Measurements from ENCODE around the gene CCDC191. TPM values are rescaled to one million over a fixed set of nuclear protein-coding genes. Genes with fewer than 3 reads are reported as not detected.

Gene CCDC191, protein sequence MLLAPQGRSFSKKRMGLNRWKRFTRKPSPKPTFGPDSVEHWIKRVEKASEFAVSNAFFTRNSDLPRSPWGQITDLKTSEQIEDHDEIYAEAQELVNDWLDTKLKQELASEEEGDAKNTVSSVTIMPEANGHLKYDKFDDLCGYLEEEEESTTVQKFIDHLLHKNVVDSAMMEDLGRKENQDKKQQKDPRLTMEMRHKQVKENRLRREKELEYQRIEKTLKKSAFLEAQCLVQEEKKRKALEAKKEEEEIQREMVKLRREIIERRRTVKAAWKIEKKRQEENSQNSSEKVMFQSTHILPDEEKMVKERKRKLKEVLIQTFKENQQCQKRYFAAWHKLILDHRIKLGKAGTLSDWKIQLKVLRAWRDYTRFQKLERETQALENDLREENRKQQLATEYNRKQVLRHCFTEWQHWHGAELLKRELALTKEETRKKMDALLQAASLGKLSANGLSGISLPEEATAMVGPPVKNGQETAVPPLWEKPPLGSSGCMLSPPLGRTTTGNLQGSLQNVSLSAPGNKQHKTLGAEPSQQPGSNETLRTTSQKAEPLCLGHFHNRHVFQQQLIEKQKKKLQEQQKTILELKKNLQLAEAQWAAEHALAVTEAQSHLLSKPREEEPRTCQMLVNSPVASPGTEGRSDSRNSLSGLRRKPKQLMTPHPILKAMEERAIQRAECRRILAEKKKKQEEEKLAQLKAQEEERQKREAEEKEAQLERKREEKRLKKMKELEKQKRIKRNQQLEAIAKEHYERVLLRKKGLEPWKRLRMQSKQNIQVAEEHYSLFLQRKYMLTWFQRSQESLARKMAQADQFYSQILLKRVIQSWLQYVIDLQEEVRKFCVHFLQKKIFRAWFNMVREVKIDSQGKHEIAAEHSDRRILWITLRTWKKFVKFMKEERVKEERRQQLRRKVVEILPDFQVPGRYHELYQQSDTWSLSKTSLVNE
- polyA plus RNA-seq, result 1 to 10 TPM in 3 of 4 donors, under 1 TPM in 1; 0.54 to 8.8 (median 1.7) TPM
- long read RNA-seq, donor 1, result 0 reads
- long read RNA-seq, donor 2, result 0 reads
- long read RNA-seq, donor 3, result 0 reads
- long read RNA-seq, donor 4, result 0 reads
- long read RNA-seq, donor 5, partial matches to known transcripts, result 0 of 2 reads
- long read RNA-seq, donor 5, other reads (novel, unspliced or antisense), result 0 of 2 reads
- long read RNA-seq, donor 6, result 0 reads
- long read RNA-seq, donor 7, result 0 reads
- long read RNA-seq, donor 8, result 0 reads
- long read RNA-seq, donor 9, result 0 reads
- long read RNA-seq, donor 10, result 0 reads

DNA sequence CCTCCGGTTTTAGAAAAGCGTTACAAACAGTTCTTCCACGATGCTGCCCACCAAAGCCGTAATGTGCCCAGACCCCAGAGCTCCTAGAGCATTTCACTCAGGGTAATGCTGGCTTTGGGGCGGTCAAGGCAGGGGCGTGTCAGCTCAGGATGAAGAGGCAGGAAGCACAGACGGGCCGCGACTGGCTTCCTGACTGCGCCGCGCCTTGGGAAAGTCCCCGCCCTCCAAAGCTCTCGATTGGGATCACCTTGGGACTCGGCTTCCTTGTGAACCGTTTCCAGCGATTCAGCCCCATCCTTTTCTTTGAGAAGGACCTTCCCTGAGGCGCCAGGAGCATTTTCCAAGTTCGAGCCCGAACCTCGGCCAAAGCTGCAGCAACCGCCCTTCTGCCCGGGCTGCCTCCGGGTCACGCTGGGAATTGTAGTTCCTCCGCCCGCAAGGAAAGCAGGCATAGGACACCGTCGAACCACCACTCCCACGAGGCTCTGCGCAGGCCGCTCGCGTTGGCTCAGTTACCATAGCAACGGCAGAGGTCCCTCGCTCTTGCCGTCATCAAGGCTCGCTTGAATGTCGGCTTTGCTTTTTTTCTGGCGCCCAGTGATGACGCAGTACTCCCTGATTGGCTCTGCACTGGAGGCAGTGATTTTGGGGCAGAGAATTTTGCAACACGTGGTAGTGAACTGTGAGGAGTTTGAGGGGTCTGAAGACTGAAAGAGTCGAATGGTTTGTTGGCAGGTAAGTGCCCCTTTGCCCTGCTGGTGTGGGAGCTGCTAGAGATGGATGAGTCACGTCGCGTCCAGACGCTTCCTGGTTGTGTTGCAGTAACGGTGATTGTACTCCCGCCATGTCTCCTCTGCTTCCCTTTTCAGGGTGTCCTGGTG lies at the start of gene CCDC191, which contains the start of gene QTRT2:
Gene CCDC191, minus strand, starts transcription at position 397 of the 881 bp plus-strand sequence. Its CDS starts 60 bp downstream, at position 337.
Gene QTRT2, plus strand, starts transcription at position 608 of the 881 bp plus-strand sequence. CDS start 8,521 bp downstream, outside the sequence.
- Histone ChIP-seq H3K4me1 (ENCODE audit: control insufficient read depth in 3 of 3, insufficient read depth in 2 of 3, low read depth in 1 of 3, low read length in 2 of 3) (peaks cover 0 to 6% (median 4%) of the 10 kb centered on the region in 3 donors), H3K27ac (ENCODE audit: low read depth in 1 of 3, low read length in 2 of 3) (peak within 1 kb of the TSS; percentile 74 to 86 (median 86)), H3K27me3 (ENCODE audit: control insufficient read depth in 3 of 3, insufficient read depth in 3 of 3, low read length in 3 of 3) (no peaks in the 10 kb centered on the region), H3K4me3 (ENCODE audit: low read depth in 1 of 3, low read length in 3 of 3) (peak within 1 kb of the TSS; percentile 55 to 69 (median 62)), H3K9me3 (ENCODE audit: control insufficient read depth in 2 of 2, insufficient read depth in 1 of 2, low read depth in 1 of 2, low read length in 1 of 2) (no peaks in the 10 kb centered on the region), H3K36me3 (ENCODE audit: control insufficient read depth in 3 of 3, insufficient read depth in 2 of 3, low read depth in 1 of 3, low read length in 3 of 3) (peaks cover 0 to 2% (median 0%) of the 10 kb centered on the region in 3 donors)
- WGBS, 3 donors, result 0% methylated on average over 49 of the region's 49 CpGs
- DNase-seq (peak; percentile 100), FAIRE-seq (peak; percentile 64)

DNA sequence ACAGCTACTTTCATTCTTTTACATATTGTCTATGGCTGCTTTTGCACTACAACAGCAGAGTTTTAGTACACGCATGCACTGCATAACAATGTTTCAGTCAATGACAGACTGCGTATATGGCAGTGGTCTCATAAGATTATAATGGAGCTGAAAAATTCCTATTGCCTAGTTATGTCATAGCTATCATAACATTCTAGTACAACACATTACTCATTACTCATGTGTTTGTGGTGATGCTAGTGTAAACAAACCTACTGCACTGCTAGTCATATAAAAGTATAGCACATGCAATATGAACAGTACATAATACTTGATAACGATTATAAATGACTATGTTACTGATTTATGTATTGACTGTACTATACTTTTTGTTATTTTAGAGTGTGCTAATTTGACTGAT lies 48.1 kb upstream of the CCDC191 start:
- WGBS, 3 donors, result 78 to 90% (median 81%) methylated on average over 3 of the region's 3 CpGs
- no peaks in the 10 kb centered on the region for H3K9me3 ChIP-seq (ENCODE audit: control insufficient read depth in 2 of 2, insufficient read depth in 1 of 2, low read depth in 1 of 2, low read length in 1 of 2)
- H3K27ac ChIP-seq (ENCODE audit: low read depth in 1 of 3, low read length in 2 of 3), result no peak overlapping the region
- DNase-seq (no peak), FAIRE-seq (no peak)
- no peaks in the 10 kb centered on the region for H3K36me3 ChIP-seq (ENCODE audit: control insufficient read depth in 3 of 3, insufficient read depth in 2 of 3, low read depth in 1 of 3, low read length in 3 of 3)
- no peaks in the 10 kb centered on the region for H3K27me3 ChIP-seq (ENCODE audit: control insufficient read depth in 3 of 3, insufficient read depth in 3 of 3, low read length in 3 of 3)
- no peaks in the 10 kb centered on the region for H3K4me1 ChIP-seq (ENCODE audit: control insufficient read depth in 3 of 3, insufficient read depth in 2 of 3, low read depth in 1 of 3, low read length in 2 of 3)
- no peak overlapping the region for H3K4me3 ChIP-seq (ENCODE audit: low read depth in 1 of 3, low read length in 3 of 3)

DNA sequence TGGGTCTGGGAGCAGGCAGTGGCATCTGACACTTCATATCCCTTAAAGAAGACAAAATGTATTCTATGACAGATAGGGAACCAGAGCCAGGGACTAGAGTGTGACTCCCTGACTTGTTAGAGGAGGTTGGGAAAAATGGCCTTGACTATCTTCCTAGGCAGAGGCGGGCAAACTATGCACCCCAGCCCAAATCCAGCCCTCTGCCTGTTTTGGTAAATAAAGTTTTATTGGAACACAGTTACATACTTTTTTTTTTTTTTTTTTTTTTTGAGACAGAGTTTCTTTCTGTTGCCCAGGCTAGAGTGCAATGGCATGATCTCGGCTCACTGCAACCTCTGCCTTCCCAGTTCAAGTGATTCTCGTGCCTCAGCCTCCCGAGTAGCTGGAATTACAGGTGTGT lies 47.5 kb upstream of the CCDC191 start:
- Histone ChIP-seq H3K4me1 (ENCODE audit: control insufficient read depth in 3 of 3, insufficient read depth in 2 of 3, low read depth in 1 of 3, low read length in 2 of 3) (no peaks in the 10 kb centered on the region), H3K9me3 (ENCODE audit: control insufficient read depth in 2 of 2, insufficient read depth in 1 of 2, low read depth in 1 of 2, low read length in 1 of 2) (no peaks in the 10 kb centered on the region), H3K27ac (ENCODE audit: low read depth in 1 of 3, low read length in 2 of 3) (no peak overlapping the region), H3K36me3 (ENCODE audit: control insufficient read depth in 3 of 3, insufficient read depth in 2 of 3, low read depth in 1 of 3, low read length in 3 of 3) (no peaks in the 10 kb centered on the region), H3K4me3 (ENCODE audit: low read depth in 1 of 3, low read length in 3 of 3) (no peak overlapping the region), H3K27me3 (ENCODE audit: control insufficient read depth in 3 of 3, insufficient read depth in 3 of 3, low read length in 3 of 3) (no peaks in the 10 kb centered on the region)
- FAIRE-seq (no peak), DNase-seq (no peak)
- WGBS, 3 donors, result 79 to 87% (median 84%) methylated on average over 4 of the region's 4 CpGs

DNA sequence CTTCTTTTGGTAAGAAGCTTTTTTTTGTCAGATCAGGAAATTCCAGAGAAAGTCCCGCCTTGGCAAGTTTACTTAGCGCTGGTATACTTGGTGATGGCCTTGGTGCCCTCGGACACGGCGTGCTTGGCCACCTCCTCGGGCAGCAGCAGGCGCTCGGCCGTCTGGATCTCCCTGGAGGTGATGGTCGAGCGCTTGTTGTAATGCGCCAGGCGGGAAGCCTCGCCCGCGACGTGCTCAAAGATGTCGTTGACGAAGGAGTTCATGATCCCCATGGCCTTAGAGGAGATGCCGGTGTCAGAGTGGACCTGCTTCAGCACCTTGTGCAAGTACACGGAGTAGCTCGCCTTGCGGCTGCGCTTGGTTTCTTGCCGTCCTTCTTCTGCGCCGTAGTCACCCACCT lies 46.9 kb upstream of the CCDC191 start:
- DNase-seq (no peak), FAIRE-seq (no peak)
- Histone ChIP-seq H3K4me3 (ENCODE audit: low read depth in 1 of 3, low read length in 3 of 3) (no peak overlapping the region), H3K27me3 (ENCODE audit: control insufficient read depth in 3 of 3, insufficient read depth in 3 of 3, low read length in 3 of 3) (no peaks in the 10 kb centered on the region), H3K36me3 (ENCODE audit: control insufficient read depth in 3 of 3, insufficient read depth in 2 of 3, low read depth in 1 of 3, low read length in 3 of 3) (no peaks in the 10 kb centered on the region), H3K4me1 (ENCODE audit: control insufficient read depth in 3 of 3, insufficient read depth in 2 of 3, low read depth in 1 of 3, low read length in 2 of 3) (no peaks in the 10 kb centered on the region), H3K9me3 (ENCODE audit: control insufficient read depth in 2 of 2, insufficient read depth in 1 of 2, low read depth in 1 of 2, low read length in 1 of 2) (no peaks in the 10 kb centered on the region), H3K27ac (ENCODE audit: low read depth in 1 of 3, low read length in 2 of 3) (no peak overlapping the region)
- 94% methylated on average over 27 of the region's 27 CpGs for WGBS, 3 donors

DNA sequence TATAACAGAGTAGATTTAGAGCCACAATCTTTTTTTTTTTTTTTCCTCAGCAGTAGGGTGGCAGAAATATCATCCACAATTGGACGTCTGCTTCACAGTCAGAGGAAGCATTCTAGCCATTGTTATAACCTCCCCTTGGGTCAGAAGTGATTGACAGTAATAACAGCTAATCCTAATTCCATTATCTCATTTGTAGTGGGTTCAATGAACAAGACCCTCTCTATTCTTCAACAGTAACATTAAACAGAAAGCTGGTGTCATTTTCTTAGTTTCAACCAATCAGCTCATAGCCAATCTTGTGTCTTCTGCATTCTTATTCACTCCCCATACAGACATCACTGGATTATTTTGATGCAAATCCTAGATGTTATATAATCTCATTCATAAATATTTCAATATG lies 44.8 kb upstream of the CCDC191 start:
- no peak for DNase-seq
- WGBS, 3 donors, result 55 to 62% (median 61%) methylated on average over 1 of the region's 1 CpG
- Histone ChIP-seq H3K27ac (ENCODE audit: low read depth in 1 of 3, low read length in 2 of 3) (no peak overlapping the region), H3K27me3 (ENCODE audit: control insufficient read depth in 3 of 3, insufficient read depth in 3 of 3, low read length in 3 of 3) (no peaks in the 10 kb centered on the region), H3K4me1 (ENCODE audit: control insufficient read depth in 3 of 3, insufficient read depth in 2 of 3, low read depth in 1 of 3, low read length in 2 of 3) (no peaks in the 10 kb centered on the region), H3K36me3 (ENCODE audit: control insufficient read depth in 3 of 3, insufficient read depth in 2 of 3, low read depth in 1 of 3, low read length in 3 of 3) (no peaks in the 10 kb centered on the region), H3K9me3 (ENCODE audit: control insufficient read depth in 2 of 2, insufficient read depth in 1 of 2, low read depth in 1 of 2, low read length in 1 of 2) (no peaks in the 10 kb centered on the region), H3K4me3 (ENCODE audit: low read depth in 1 of 3, low read length in 3 of 3) (no peak overlapping the region)
- no peak for FAIRE-seq

DNA sequence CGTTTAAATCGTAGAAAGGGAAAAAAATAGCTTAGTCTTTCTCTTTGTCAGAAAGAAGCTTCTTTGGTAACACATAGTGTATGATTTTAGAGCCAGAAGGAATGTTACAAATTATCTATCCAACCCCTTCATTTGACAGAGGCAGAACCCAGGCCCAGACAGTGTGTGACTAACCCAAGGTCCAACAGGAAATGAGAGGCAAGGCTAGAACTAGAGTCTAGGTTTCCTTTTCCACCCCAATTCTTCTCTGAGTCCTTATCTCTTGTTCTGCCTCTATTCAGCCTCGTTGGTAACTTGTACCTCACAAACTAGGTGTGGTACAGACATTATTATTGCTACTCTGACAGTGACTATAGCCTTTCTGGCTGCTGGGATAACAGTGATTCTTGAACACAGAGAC lies 39.5 kb upstream of the CCDC191 start:
- no peaks in the 10 kb centered on the region for H3K4me1 ChIP-seq (ENCODE audit: control insufficient read depth in 3 of 3, insufficient read depth in 2 of 3, low read depth in 1 of 3, low read length in 2 of 3)
- no peak for FAIRE-seq
- DNase-seq, result no peak

DNA sequence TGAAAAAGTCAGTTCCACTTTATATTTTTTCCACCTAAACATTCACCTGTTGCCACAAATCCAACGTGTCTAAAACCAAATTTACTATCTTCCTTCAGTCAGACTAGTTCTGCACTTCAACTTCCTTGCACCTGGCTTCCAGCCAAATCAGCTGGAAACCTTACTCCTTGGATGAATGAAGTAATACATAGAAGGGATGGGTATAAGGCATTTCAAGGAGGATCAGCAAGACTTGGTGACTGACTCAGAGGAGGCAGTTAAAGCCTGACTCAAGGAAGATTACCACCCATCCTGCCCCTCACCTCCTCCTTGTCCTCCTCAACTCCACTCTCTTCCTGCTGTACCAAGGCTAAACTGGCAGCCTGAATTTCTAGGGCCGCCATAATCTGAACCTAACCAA lies 37.3 kb upstream of the CCDC191 start:
- Histone ChIP-seq H3K4me1 (ENCODE audit: control insufficient read depth in 3 of 3, insufficient read depth in 2 of 3, low read depth in 1 of 3, low read length in 2 of 3) (no peaks in the 10 kb centered on the region), H3K27me3 (ENCODE audit: control insufficient read depth in 3 of 3, insufficient read depth in 3 of 3, low read length in 3 of 3) (no peaks in the 10 kb centered on the region), H3K27ac (ENCODE audit: low read depth in 1 of 3, low read length in 2 of 3) (no peak overlapping the region), H3K4me3 (ENCODE audit: low read depth in 1 of 3, low read length in 3 of 3) (no peak overlapping the region), H3K36me3 (ENCODE audit: control insufficient read depth in 3 of 3, insufficient read depth in 2 of 3, low read depth in 1 of 3, low read length in 3 of 3) (no peaks in the 10 kb centered on the region), H3K9me3 (ENCODE audit: control insufficient read depth in 2 of 2, insufficient read depth in 1 of 2, low read depth in 1 of 2, low read length in 1 of 2) (peaks cover 0 to 3% of the 10 kb centered on the region in 2 donors)
- 47 to 55% (median 50%) methylated on average over 2 of the region's 2 CpGs for WGBS, 3 donors
- DNase-seq (peak; percentile 11 to 36), FAIRE-seq (no peak)

More for the DNA sequence above, 39.5 kb upstream of the CCDC191 start:
- 55 to 72% (median 64%) methylated on average over 3 of the region's 3 CpGs for WGBS, 3 donors
- Histone ChIP-seq H3K4me3 (ENCODE audit: low read depth in 1 of 3, low read length in 3 of 3) (no peak overlapping the region), H3K27me3 (ENCODE audit: control insufficient read depth in 3 of 3, insufficient read depth in 3 of 3, low read length in 3 of 3) (no peaks in the 10 kb centered on the region), H3K36me3 (ENCODE audit: control insufficient read depth in 3 of 3, insufficient read depth in 2 of 3, low read depth in 1 of 3, low read length in 3 of 3) (no peaks in the 10 kb centered on the region), H3K9me3 (ENCODE audit: control insufficient read depth in 2 of 2, insufficient read depth in 1 of 2, low read depth in 1 of 2, low read length in 1 of 2) (peaks cover 0 to 3% of the 10 kb centered on the region in 2 donors), H3K27ac (ENCODE audit: low read depth in 1 of 3, low read length in 2 of 3) (no peak overlapping the region)

Measured in small intestine (tissue), 16 donors.